Stimulated activated CD4-positive, alpha-beta T cell treated with anti-CD3 and anti-CD28 coated beads, Interleukin-15, amount 100 ng/mL, for 1 hour (primary cell): ENCODE results near the gene ZSCAN5B.
"Not testable (repeated sequence)": the region's sequence is repeated elsewhere in the genome, so short reads cannot be mapped to it uniquely, and the experiment has no call there.

Experiments used
- DNase-seq, 2 donors: peaks; one replicate each; pipeline ENCODE4 v3.0.0-alpha.2; 2020; ENCODE audit warnings: low read depth in 1 of 2, low spot score in 1 of 2

Gene ZSCAN5B

GRCh38 chr19:56176310-56176709 is 21.3 kb downstream of the ZSCAN5B start:
- not testable (repeated sequence) for DNase-seq

GRCh38 chr19:56175861-56176307 is 21.7 kb downstream of the ZSCAN5B start, which contains the start of gene GALP:
Gene GALP, plus strand, starts transcription at chr19:56176008. Its CDS starts 1,101 bp downstream, at chr19:56177109.
- DNase-seq: not testable (repeated sequence)

GRCh38 chr19:56174550-56174949 is 23.0 kb downstream of the ZSCAN5B start:
- DNase-seq: no peak

- no peak for DNase-seq
Observed at GRCh38 chr19:56174086-56174485, 23.5 kb downstream of the ZSCAN5B start.

GRCh38 chr19:56170261-56170660 is 27.3 kb downstream of the ZSCAN5B start:
- no peak for DNase-seq

GRCh38 chr19:56167064-56167578 is 30.5 kb downstream of the ZSCAN5B start:
- DNase-seq: no peak

- no peak for DNase-seq
Observed at GRCh38 chr19:56163097-56163496, 34.5 kb downstream of the ZSCAN5B start.

- DNase-seq: no peak
Observed at GRCh38 chr19:56162258-56162657, 35.3 kb downstream of the ZSCAN5B start.

- DNase-seq: no peak
Observed at GRCh38 chr19:56161534-56161933, 36.0 kb downstream of the ZSCAN5B start.

GRCh38 chr19:56159622-56160271 is 37.8 kb downstream of the ZSCAN5B start:
- DNase-seq: no peak

- DNase-seq: no peak
Observed at GRCh38 chr19:56159009-56159559, 38.5 kb downstream of the ZSCAN5B start.

- DNase-seq: no peak
Observed at GRCh38 chr19:56158170-56158757, 39.3 kb downstream of the ZSCAN5B start.

GRCh38 chr19:56156768-56157167 is 40.8 kb downstream of the ZSCAN5B start:
- no peak for DNase-seq

- no peak for DNase-seq
Observed at GRCh38 chr19:56155124-56155687, 42.4 kb downstream of the ZSCAN5B start.

GRCh38 chr19:56153507-56153906 is 44.1 kb downstream of the ZSCAN5B start:
- no peak for DNase-seq

- DNase-seq: no peak
Observed at GRCh38 chr19:56152644-56153043, 44.9 kb downstream of the ZSCAN5B start.

- no peak for DNase-seq
Observed at GRCh38 chr19:56150358-56150757, 47.2 kb downstream of the ZSCAN5B start.

- no peak for DNase-seq
Observed at GRCh38 chr19:56149656-56150038, 47.9 kb downstream of the ZSCAN5B start.

- DNase-seq: not testable (repeated sequence)
Observed at GRCh38 chr19:56148955-56149655, 48.5 kb downstream of the ZSCAN5B start.

GRCh38 chr19:56148096-56148495 is 49.5 kb downstream of the ZSCAN5B start:
- DNase-seq: no peak

- DNase-seq: no peak
Observed at GRCh38 chr19:56147307-56147706, 50.3 kb downstream of the ZSCAN5B start.
